Stimulated activated CD4-positive, alpha-beta T cell treated with anti-CD3 and anti-CD28 coated beads, Interleukin-4, amount 100 ng/mL, for 24 hours (primary cell): Measurements from ENCODE around the gene MLC1.

ENCODE experiments used
- DNase-seq: peaks from one replicate; pipeline ENCODE4 v3.0.0-alpha.2; 2020

The MLC1 gene

GRCh38 chr22:50034126-50035081 lies 50.8 kb downstream of the MLC1 start:
- DNase-seq: no peak

GRCh38 chr22:50032941-50033601 lies 52.2 kb downstream of the MLC1 start:
- no peak for DNase-seq

DNA sequence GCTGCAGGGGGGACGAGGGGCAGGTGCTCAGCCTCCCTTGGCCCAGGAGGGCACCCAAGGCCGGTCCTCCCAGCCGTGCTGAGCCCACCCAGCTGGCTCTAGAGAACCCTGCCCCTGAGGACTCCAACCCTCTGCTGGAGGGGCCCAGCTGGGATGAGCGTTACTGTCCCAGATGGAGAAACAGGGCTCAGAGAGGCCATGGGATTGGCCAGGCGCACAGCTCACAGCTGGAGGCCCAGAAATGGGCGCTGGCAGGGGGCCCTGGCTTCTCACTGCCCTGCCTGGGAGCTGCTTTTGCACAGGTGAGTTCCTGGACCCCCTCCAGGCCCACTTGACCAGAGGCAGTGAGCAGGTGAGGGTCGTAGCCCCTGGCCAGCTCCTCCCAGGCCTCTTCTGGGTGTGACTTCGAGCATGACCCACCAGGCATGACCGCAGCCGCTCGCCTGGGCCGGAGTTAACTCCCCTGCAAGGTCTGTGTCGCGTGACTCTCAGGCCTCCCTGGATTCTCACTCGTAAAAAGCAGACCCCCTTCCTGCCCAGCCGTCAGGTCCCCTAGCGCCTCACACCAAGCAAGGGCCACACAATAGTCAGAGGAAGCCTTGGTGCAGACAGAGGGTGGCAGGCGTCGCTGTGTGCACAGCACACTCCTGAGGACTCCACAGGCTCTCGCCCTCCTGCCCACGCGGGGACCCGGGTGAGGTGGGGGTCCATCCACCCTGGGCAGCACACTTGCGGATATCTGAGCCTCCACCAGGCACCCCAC lies 52.9 kb downstream of the MLC1 start:
- no peak for DNase-seq

DNA sequence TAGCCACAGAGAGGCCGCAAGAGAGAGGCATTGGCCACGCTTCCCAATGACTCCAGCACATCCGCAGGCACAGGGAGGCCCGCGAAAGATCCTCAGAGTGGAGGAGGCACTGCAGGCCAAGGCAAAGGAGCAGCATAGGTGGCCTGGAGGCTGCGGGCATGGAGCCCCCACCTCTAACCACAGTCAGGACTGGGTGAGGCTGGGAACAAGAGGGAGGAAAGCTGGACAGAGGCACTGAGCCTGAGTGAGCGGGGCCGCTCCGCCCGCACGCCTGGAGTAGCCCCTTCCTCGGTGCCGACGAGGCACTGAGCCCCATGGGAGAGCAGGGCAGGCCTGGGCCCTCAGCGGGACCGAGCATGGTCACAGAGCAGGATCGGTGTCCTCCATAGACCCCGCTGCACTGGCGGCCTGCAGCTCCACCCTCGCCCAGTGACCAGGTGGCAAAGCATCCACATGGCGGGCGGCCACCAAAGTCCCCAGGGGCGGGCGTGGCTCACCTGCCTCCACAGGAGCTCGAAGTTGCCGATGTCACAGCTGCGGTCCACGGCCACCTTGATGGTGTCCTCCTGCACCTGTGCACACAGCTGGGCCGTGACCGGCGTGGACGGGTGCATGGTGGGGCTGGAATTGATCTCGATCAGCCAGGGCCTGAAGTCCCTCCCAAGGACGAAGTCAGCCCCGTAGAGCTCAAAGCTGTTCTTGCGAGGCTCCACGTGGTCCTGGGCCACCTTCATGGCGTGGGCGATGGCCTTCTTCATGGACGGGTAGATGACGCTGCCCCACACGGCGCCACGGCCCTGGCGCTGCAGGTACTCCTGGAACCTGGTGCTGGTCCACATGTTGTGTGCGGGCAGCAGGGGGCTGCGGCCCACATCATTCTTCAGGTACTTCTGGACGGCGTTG lies 53.8 kb downstream of the MLC1 start:
- no peak for DNase-seq

DNA sequence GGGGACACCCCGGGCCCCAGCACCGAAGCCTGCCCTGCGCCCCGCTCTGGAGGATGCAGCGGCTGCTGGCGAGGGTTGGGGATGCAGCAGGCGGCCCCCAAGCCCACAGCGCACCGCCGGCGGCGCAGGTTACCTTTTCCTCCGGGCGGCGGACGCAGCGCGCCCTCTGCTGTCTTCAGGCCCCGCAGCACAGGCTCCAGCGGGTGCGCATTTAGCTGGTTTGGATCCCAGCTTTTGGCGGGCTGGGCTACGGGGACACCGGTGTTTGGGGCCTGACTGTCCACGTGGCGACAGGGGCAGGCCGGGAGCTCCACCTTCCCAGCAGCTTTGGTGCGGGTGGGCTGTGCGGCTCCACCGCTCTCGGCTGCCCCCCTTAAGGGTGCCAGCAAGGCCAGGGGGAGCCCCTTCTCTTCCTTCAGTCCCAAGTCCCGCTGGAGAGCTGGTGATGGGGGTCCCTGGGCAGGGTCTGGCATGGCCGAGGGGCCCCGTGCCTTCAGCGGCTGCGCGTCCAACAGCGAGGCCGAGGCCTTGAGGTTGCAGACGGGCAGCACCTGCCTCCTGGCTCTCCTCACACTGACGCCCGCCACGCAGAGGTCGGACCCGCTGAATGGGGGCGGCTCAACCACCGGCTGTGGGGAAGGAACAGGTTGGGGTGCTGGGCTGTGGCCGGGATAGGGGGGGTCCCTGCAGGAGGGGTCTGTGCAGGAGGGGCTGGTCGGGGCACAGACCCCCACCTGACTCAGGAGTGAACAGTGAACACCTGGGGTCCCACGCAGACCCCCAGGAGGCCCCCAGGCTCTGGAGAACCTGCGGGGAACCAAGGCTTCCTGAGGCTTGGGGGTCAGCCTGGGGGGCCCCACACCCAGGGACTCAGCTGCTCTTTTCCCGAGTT lies 54.7 kb downstream of the MLC1 start:
- DNase-seq: peak; percentile 81

GRCh38 chr22:50027639-50028537 lies 57.3 kb downstream of the MLC1 start:
- DNase-seq: peak; percentile 72

DNA sequence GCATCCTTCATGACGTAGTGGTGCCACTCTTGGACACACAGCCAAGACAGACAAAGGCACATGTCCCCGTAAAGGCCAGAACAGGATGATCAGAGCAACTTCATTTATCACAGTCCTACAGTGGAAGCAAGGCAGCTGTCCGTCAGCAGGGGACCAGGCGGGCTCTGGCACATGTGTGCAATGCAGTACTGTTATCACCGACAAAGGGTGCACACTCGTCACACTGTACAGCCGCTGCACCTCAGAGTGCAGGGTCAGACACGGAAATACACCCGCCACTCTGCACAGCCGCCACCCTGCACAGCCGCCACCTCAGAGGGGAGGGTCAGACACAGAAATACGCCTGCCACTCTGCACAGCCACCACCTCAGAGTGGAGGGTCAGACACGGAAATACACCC lies 59.2 kb downstream of the MLC1 start:
- no peak for DNase-seq

DNA sequence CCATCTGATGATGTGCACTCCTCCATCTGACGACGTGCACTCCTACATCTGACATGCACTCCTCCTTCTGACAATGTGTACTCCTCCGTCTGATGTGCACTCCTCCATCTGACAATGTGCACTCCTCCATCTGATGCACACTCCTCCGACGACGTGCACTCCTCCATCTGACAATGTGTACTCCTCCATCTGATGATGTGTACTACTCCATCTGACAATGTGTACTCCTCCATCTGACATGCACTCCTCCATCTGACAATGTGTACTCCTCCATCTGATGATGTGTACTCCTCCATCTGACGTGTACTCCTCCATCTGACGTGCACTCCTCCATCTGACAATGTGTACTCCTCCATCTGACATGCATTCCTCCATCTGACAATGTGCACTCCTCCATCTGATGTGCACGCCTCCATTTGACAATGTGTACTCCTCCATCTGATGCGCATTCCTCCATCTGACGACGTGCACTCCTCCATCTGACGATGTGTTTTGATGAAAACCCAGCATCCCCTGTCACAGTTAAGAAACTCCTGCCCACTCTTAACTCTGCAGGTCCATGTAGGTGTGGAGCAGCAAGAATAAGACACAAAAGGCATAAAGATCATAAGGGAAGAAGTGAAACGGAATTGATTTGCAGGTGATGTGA lies 62.9 kb downstream of the MLC1 start:
- no peak for DNase-seq

GRCh38 chr22:50020606-50021005 lies 64.6 kb downstream of the MLC1 start:
- no peak for DNase-seq

- no peak for DNase-seq
Observed at GRCh38 chr22:50019316-50019715, 65.9 kb downstream of the MLC1 start.

GRCh38 chr22:50018608-50019285 lies 66.5 kb downstream of the MLC1 start:
- DNase-seq: peak; percentile 51

DNA sequence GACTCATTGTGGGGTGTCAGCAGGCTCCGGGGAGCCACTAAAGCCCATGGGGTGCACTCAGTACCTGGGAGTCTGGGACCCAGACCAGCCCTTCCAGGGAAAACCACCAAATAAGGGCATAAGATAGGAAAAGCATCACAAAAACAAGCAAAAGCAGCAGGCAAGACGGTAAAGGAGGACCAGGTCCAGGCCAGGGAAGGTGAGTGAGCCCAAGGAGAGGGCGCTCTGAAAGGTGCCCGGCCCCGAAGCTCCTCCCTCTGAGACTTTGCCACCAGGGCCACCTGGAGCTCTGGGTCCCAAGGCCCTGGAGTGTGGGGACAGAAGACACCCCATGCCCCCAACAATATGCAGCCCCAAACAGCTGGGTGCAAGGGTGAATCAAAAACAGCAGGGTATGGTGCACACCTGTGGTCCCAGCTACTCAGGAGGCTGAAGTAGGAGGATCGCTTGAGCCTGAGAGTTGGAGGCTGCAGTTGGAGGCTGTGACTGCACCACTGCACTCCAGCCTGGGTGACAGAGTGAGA lies 67.5 kb downstream of the MLC1 start:
- DNase-seq: no peak

DNA sequence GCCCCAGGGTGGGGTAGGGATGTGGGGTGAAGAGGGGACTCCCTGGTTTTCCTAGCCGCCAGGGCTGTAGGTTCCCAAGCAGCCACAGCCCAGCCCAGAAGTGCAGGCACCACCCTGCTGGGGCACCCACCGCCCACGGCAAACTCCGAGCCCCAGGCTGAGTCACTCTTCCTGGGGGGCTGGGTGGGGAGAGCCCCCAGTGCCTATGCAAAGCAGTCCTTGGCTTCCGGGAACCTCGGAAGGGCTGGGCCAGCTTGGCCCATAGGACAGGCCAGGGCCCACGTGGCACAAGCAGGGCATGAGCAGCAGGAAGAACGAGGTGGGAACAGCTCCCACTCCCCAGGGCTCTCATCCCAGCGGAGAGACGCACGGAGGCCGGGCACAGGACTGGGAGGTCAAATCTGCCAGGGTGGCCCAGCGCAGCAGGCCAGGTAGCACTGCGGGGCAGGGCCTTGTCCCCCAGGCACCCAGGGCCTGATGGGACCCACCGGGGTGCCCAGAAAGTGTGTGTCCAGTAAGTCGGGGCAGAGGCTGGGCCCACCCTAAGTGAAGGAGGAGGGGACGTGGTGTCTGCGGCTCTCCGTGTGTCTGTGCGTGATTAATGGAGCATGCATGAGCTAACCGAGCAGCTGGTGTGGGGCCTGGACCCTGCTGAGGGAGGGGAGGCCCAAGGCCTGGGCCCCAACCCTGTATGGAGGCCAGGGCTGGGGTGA lies 68.1 kb downstream of the MLC1 start:
- peak; percentile 83 for DNase-seq

- DNase-seq: no peak
Observed at GRCh38 chr22:50016308-50016987, 68.8 kb downstream of the MLC1 start.

- DNase-seq: no peak
Observed at GRCh38 chr22:50015451-50016307, 69.5 kb downstream of the MLC1 start.

DNA sequence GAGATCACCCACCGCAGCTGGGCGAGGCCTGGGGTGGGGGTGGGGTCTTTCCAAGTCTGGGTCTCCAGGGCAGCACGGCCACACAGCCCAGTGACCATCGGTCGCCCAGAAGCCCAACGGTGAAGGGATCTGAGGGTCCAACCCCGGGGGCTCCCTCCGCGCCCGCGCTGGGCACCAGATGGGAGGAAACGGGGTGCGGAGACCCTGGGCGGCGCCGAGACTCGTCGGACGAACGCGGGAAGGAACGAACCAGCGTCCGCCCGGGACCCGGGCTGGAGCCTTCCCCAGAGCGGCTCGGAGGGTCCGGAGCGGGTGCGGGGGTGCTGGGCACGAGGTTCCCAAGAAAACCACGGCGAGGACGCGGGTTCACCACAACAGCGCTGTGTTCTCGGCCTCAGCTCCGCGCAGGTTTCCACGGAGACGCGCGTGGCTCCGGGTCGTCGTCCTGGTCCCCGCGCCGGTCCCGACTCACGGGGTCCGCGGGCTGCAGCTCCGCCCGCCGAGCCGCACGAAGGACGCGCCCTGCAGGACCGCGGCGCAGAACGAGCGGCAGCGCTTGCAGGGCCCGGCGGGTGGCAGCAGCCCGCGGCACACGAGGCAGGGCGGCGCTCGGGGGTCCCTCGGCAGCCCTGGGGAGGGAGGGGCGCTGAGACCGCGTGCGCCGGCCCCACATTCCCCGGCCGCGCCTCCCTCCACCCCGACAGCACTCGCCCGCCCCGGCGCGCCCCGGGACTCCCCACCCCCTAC lies 70.4 kb downstream of the MLC1 start:
- DNase-seq: no peak
